Measurements from ENCODE around the gene CHURC1.

CHURC1 gene

GRCh38 chr14:64914237-64915028, at the start of gene CHURC1:
CHURC1 (plus strand) TSS chr14:64914455; CDS start chr14:64914496, 41 bp downstream.
- DNase-seq: peak; percentile 100

- no peak for DNase-seq
Observed at GRCh38 chr14:64865109-64865508, 49.1 kb upstream of the CHURC1 start.

- no peak for DNase-seq
Observed at GRCh38 chr14:64865992-64866391, 48.3 kb upstream of the CHURC1 start.

GRCh38 chr14:64867182-64867581, 47.1 kb upstream of the CHURC1 start:
- DNase-seq: no peak

GRCh38 chr14:64868379-64868778, 45.9 kb upstream of the CHURC1 start:
- DNase-seq: no peak

GRCh38 chr14:64868841-64869240, 45.4 kb upstream of the CHURC1 start:
- DNase-seq: no peak

GRCh38 chr14:64870160-64870559, 44.1 kb upstream of the CHURC1 start:
- DNase-seq: no peak

- DNase-seq: no peak
Observed at GRCh38 chr14:64871344-64871743, 42.9 kb upstream of the CHURC1 start.

- DNase-seq: no peak
Observed at GRCh38 chr14:64873506-64874219, 40.6 kb upstream of the CHURC1 start.

- DNase-seq: no peak
Observed at GRCh38 chr14:64875350-64875749, 38.9 kb upstream of the CHURC1 start.

- no peak for DNase-seq
Observed at GRCh38 chr14:64877846-64878245, 36.4 kb upstream of the CHURC1 start.

GRCh38 chr14:64878837-64879634, 35.2 kb upstream of the CHURC1 start:
- no peak for DNase-seq

GRCh38 chr14:64879635-64880220, 34.5 kb upstream of the CHURC1 start, which contains the start of gene SPTB:
SPTB (minus strand) TSS chr14:64879907; CDS start chr14:64823094, 56,813 bp downstream.
- no peak for DNase-seq

GRCh38 chr14:64880221-64881121, 33.8 kb upstream of the CHURC1 start:
- no peak for DNase-seq

- DNase-seq: no peak
Observed at GRCh38 chr14:64885559-64885958, 28.7 kb upstream of the CHURC1 start.

- no peak for DNase-seq
Observed at GRCh38 chr14:64889352-64889751, 24.9 kb upstream of the CHURC1 start.

GRCh38 chr14:64891173-64891838, 22.9 kb upstream of the CHURC1 start:
- no peak for DNase-seq

GRCh38 chr14:64891839-64892375, 22.3 kb upstream of the CHURC1 start:
- peak; percentile 66 for DNase-seq

GRCh38 chr14:64899958-64900357, 14.3 kb upstream of the CHURC1 start:
- no peak for DNase-seq

- DNase-seq: no peak
Observed at GRCh38 chr14:64906022-64906421, 8.2 kb upstream of the CHURC1 start.
